ENCODE measurements around the gene ZNF57. TPM values are rescaled to one million over a fixed set of nuclear protein-coding genes. Genes with fewer than 3 reads are reported as not detected.

The ZNF57 gene
- total and polyA plus RNA-seq, 2 experiments from 2014 or later = 8.4 to 12.8 TPM

DNA sequence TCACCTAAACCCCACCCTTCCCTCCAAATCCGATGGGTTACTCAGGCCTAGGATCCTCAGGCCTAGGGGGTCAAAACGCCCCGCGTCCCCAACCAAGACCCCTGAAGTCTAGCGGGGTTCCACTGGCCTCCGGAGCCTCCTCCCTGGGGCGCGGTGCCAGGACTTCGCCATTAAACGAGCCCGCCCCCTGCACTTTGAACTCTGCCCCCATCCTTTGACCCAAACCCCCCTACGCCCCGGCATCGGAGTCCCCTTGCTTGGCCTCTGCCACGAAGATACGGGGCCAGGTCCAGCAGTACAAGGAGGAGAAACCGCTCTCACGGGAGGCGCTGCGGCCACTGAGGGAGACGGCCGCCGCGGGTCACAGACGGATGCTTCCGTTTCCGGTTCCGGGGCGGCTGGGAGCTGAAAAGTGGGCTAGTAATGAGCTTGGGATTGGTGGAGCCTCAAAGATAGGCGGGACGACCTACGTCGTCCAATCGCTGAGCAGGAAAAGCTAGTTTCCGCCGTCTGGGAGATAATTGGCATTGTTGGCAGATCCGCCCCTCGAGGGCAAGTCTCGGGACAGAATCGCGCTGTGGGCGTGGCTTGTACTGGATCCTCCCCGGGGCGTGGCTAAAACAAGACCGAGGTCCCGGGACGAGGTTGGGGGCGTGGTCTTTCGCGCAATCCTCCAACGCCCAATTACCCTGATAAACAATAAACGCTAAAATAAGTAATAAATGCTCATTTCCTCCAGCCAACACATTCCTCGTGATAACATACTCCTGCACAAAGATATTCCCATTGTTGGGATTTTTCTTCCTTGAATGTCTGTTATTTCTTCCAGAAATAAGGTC is 49.8 kb downstream of the ZNF57 start:
- TF ChIP-seq EZH2phosphoT487 (IDR thresholded peaks at IDR 0.05; ENCODE audit: low read depth, severe bottlenecking, unreplicated experiment) (no peak), EZH2 (IDR thresholded peaks at IDR 0.05; ENCODE audit: borderline replicate concordance) (no peak)
- TF ChIP-seq, protein P1, sequence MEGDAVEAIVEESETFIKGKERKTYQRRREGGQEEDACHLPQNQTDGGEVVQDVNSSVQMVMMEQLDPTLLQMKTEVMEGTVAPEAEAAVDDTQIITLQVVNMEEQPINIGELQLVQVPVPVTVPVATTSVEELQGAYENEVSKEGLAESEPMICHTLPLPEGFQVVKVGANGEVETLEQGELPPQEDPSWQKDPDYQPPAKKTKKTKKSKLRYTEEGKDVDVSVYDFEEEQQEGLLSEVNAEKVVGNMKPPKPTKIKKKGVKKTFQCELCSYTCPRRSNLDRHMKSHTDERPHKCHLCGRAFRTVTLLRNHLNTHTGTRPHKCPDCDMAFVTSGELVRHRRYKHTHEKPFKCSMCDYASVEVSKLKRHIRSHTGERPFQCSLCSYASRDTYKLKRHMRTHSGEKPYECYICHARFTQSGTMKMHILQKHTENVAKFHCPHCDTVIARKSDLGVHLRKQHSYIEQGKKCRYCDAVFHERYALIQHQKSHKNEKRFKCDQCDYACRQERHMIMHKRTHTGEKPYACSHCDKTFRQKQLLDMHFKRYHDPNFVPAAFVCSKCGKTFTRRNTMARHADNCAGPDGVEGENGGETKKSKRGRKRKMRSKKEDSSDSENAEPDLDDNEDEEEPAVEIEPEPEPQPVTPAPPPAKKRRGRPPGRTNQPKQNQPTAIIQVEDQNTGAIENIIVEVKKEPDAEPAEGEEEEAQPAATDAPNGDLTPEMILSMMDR (IDR thresholded peaks at IDR 0.05; ENCODE audit: poor library complexity) = no peak
- Histone ChIP-seq H3K9me2 (replicated peaks; ENCODE audit: insufficient read depth) (no peaks in the 10 kb centered on the region), H3K4me3 (peak overlapping the region; percentile 37), H4K20me1 (ENCODE audit: insufficient read depth, poor library complexity, severe bottlenecking) (no peaks in the 10 kb centered on the region), H3K27ac (peak overlapping the region; percentile 92), H3K4me2 (peak overlapping the region; percentile 80), H3K9me3 (ENCODE audit: low read depth) (no peaks in the 10 kb centered on the region), H3K36me3 (replicated peaks; ENCODE audit: insufficient read depth, low read depth) (no peaks in the 10 kb centered on the region), H3K27me3 (no peaks in the 10 kb centered on the region), H3K4me1 (ENCODE audit: insufficient read depth) (peaks cover 3% of the 10 kb centered on the region), H3K79me2 (peaks cover 14% of the 10 kb centered on the region), H2AFZ (peak overlapping the region; percentile 18)
- peak; percentile 100 for DNase-seq (ENCODE audit: low spot score)
- WGBS (ENCODE audit: low lambda C conversion rate, missing lambda C conversion rate) = under 1% methylated on average over 46 of the region's 53 CpGs

DNA sequence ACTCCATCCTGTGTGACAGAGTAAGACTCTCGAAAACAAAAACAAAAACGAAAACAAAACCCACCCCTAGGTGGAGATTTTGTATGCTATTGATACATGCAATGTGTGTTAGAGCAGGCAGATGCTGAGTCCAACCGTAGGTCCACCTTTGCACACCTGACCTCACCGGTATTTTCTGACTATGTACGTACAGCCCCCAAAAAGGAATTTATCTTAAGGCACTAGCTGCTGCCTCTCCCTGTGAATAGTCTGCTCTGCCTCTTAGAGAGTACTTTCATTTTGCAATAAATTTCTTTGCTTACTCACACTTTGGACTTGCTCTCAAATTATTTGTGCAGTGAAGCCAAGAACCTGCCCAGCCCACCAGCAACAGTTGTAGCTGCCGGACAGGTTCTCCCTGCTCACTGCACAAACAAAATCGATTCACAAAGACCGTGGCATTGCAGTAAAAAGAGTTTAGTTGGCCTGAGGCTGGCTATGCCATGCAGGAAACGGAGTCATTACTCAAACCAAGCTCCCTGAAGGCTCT is 52.3 kb downstream of the ZNF57 start:
- H3K4me2 ChIP-seq = peak overlapping the region; percentile 70
- H3K27ac ChIP-seq = peak overlapping the region; percentile 79
- peak; percentile 61 for DNase-seq (ENCODE audit: low spot score)
- no peaks in the 10 kb centered on the region for H3K36me3 ChIP-seq (replicated peaks; ENCODE audit: insufficient read depth, low read depth)
- no peak overlapping the region for H3K4me3 ChIP-seq
- H3K27me3 ChIP-seq = no peaks in the 10 kb centered on the region
- H4K20me1 ChIP-seq (ENCODE audit: insufficient read depth, poor library complexity, severe bottlenecking) = no peaks in the 10 kb centered on the region
- H2AFZ ChIP-seq = peak overlapping the region; percentile 36
- WGBS (ENCODE audit: low lambda C conversion rate, missing lambda C conversion rate) = 40% methylated on average over 9 of the region's 9 CpGs
- peaks cover 3% of the 10 kb centered on the region for H3K4me1 ChIP-seq (ENCODE audit: insufficient read depth)
- TF ChIP-seq, protein P1 (IDR thresholded peaks at IDR 0.05; ENCODE audit: poor library complexity) = no peak
- TF ChIP-seq EZH2 (IDR thresholded peaks at IDR 0.05; ENCODE audit: borderline replicate concordance) (no peak), EZH2phosphoT487 (IDR thresholded peaks at IDR 0.05; ENCODE audit: low read depth, severe bottlenecking, unreplicated experiment) (no peak)
- no peaks in the 10 kb centered on the region for H3K9me2 ChIP-seq (replicated peaks; ENCODE audit: insufficient read depth)
- H3K9me3 ChIP-seq (ENCODE audit: low read depth) = no peaks in the 10 kb centered on the region
- H3K79me2 ChIP-seq = peaks cover 11% of the 10 kb centered on the region

DNA sequence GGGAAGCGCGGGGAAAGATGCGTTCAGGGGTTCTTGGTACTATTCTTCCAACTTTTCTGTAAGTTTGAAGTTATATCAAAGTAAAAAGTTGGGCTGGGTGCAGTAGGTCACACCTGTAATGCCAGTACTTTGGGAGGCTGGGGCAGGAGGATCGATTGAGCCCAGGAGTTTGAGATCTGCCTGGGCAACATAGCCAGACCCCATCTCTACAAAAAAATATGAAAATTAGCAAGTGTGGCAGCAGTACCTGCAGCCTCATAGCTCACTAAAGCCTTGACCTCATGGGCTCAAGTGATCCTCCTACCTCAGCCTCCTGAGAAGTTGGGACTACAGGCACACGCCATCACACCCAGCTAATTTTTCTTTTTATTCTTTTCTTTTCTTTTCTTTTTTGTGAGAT is 56.4 kb downstream of the ZNF57 start:
- TF ChIP-seq EZH2 (IDR thresholded peaks at IDR 0.05; ENCODE audit: borderline replicate concordance) = no peak
- no peak for TF ChIP-seq EZH2phosphoT487 (IDR thresholded peaks at IDR 0.05; ENCODE audit: low read depth, severe bottlenecking, unreplicated experiment)
- TF ChIP-seq, protein P1 (IDR thresholded peaks at IDR 0.05; ENCODE audit: poor library complexity) = no peak
- no peaks in the 10 kb centered on the region for H3K9me3 ChIP-seq (ENCODE audit: low read depth)
- DNase-seq (ENCODE audit: low spot score) = no peak
- H3K27me3 ChIP-seq = no peaks in the 10 kb centered on the region
- H3K79me2 ChIP-seq = no peaks in the 10 kb centered on the region
- no peaks in the 10 kb centered on the region for H3K9me2 ChIP-seq (replicated peaks; ENCODE audit: insufficient read depth)
- H3K27ac ChIP-seq = no peak overlapping the region
- no peaks in the 10 kb centered on the region for H4K20me1 ChIP-seq (ENCODE audit: insufficient read depth, poor library complexity, severe bottlenecking)
- H3K4me1 ChIP-seq (ENCODE audit: insufficient read depth) = peaks cover 3% of the 10 kb centered on the region
- no peak overlapping the region for H3K4me2 ChIP-seq
- H2AFZ ChIP-seq = no peak overlapping the region
- H3K36me3 ChIP-seq (replicated peaks; ENCODE audit: insufficient read depth, low read depth) = no peaks in the 10 kb centered on the region
- no peak overlapping the region for H3K4me3 ChIP-seq
- 98% methylated on average over 5 of the region's 5 CpGs for WGBS (ENCODE audit: low lambda C conversion rate, missing lambda C conversion rate)
